Psoas muscle (tissue), 8 donors: ENCODE results near the gene TMEM175. TPM values are rescaled to one million over a fixed set of nuclear protein-coding genes. Genes with fewer than 3 reads are reported as not detected.

Experiments used
- ATAC-seq, 4 donors: fragments of 200-7000 bp; cut with Tn5 transposase; one replicate each; pipeline ENCODE4 v1.9.1; 2020; ENCODE audit warnings: moderate library complexity in 3 of 4, mild to moderate bottlenecking in 2 of 4
- DNase-seq, 2 donors: peaks; one replicate each; pipeline ENCODE4 v3.0.0-alpha.2; 2020
- H3K27ac ChIP-seq: fragments of 200-600 bp; one replicate; pipeline ENCODE4 v1.8.0; 2022
- H3K27me3 ChIP-seq, 3 donors: fragments of 200-600 bp in 1 of 3; one replicate each; pipeline versions ENCODE4 v1.6.1 to v1.8.0; 2013 to 2022; ENCODE audit warnings: low read length in 2 of 3, mild to moderate bottlenecking in 2 of 3, moderate library complexity in 1 of 3; ENCODE audit not compliant: insufficient read depth in 3 of 3
- H3K36me3 ChIP-seq, 2 donors: fragments of 200-600 bp in 1 of 2; one replicate each; pipeline versions ENCODE4 v1.6.1 to v1.8.0; 2013 to 2022; ENCODE audit warnings: low read depth in 1 of 2, mild to moderate bottlenecking in 1 of 2, moderate library complexity in 1 of 2; ENCODE audit not compliant: insufficient read depth in 1 of 2
- H3K4me1 ChIP-seq: fragments of 200-600 bp; one replicate; pipeline ENCODE4 v1.8.0; 2022
- H3K4me3 ChIP-seq: fragments of 200-600 bp; one replicate; pipeline ENCODE4 v1.8.0; 2022; ENCODE audit warnings: mild to moderate bottlenecking
- H3K9me3 ChIP-seq: fragments of 200-600 bp; one replicate; pipeline ENCODE4 v1.8.0; 2022
- WGBS, 3 donors: extraction: QIAGEN DNeasy Blood & Tissue Kit; methylation state at CpG; one replicate each; pipeline versions ENCODE4 v1.1.6 to v1.1.7; 2013; 5-methylcytosine and 5-hydroxymethylcytosine counted together
- intact Hi-C, 2 donors: fragments of 100-400 bp; cut with DNase I; formaldehyde crosslinking; loops; one replicate each; pipeline versions ENCODE4 v1.11.0 to v1.14.2; 2022
- polyA plus RNA-seq, 3 donors: library from polyadenylated mRNA; stranded (reverse); fragments of 200-250 nt; gene quantifications; one replicate each; pipeline ENCODE4 v1.2.3, GENCODE V29; 2013
- total RNA-seq, 4 donors: library from RNA; stranded (reverse); fragmentation: NEBNext Ultra II Directional in 2 of 4; extraction: Animal tissue kit (Norgen Biotek cat#: 25700) in 2 of 4; gene quantifications; one replicate each; pipeline versions ENCODE4 v1.2.1 to v1.2.4, GENCODE V29; 2021 to 2023
- TF ChIP-seq, protein P1 (sequence below): fragments of 200-600 bp; IDR thresholded peaks from one replicate; pipeline ENCODE4 v1.8.0; 2022; ENCODE audit warnings: antibody characterized with exemption
- donor health status: healthy with polysubstance abuse.
- donor health status: DM: no; HTN: no; CAD: no; lungs with moderate emphysema.
- donor health status: Bipolar disorder and iron deficiency.
- donor health status: healthy.
- donor health status: DM: yes; HTN: yes; CAD: no.
- donor health status: DM: no; HTN: no; CAD: no.
- donor health status: DM: no; HTN: no; CAD: no.
- donor health status: DM: yes; HTN: yes; CAD: no.

The TMEM175 gene
- total and polyA plus RNA-seq, 7 donors: 8.7 to 23.9 (median 14.3) TPM

GRCh38 chr4:982291-982690, 50.0 kb downstream of the TMEM175 start:
- no peak for DNase-seq
- WGBS, 3 donors: 92 to 95% (median 94%) methylated on average over 17 of the region's 17 CpGs
- H3K4me1 ChIP-seq: peaks cover 5% of the 10 kb centered on the region
- ATAC-seq: no peak
- H3K27me3 ChIP-seq: no peaks in the 10 kb centered on the region
- no peaks in the 10 kb centered on the region for H3K36me3 ChIP-seq
- intact Hi-C loops: no loop called here
- no peaks in the 10 kb centered on the region for H3K9me3 ChIP-seq
- H3K27ac ChIP-seq: no peak overlapping the region
- TF ChIP-seq, protein P1, sequence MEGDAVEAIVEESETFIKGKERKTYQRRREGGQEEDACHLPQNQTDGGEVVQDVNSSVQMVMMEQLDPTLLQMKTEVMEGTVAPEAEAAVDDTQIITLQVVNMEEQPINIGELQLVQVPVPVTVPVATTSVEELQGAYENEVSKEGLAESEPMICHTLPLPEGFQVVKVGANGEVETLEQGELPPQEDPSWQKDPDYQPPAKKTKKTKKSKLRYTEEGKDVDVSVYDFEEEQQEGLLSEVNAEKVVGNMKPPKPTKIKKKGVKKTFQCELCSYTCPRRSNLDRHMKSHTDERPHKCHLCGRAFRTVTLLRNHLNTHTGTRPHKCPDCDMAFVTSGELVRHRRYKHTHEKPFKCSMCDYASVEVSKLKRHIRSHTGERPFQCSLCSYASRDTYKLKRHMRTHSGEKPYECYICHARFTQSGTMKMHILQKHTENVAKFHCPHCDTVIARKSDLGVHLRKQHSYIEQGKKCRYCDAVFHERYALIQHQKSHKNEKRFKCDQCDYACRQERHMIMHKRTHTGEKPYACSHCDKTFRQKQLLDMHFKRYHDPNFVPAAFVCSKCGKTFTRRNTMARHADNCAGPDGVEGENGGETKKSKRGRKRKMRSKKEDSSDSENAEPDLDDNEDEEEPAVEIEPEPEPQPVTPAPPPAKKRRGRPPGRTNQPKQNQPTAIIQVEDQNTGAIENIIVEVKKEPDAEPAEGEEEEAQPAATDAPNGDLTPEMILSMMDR: no peak
- no peak overlapping the region for H3K4me3 ChIP-seq

DNA sequence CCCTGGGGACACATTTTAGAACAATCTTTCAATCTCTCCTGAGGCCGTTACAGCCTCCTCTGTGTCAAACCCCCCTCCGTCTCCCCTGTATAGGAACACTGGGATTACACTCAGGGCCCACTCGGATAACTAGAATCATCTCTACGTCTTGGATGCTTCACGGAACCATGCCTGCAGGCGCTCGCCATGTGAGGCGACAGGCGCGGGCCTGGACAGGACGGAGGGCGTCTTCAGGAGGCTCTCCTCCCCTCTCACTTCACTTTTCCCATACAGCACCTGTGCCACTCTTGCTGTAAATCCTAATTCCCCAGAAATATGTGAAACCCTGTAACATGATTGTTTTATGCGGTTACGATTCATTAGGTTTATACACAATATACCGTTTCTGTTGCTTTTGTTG, 50.6 kb downstream of the TMEM175 start:
- no peaks in the 10 kb centered on the region for H3K27me3 ChIP-seq
- 93 to 96% (median 96%) methylated on average over 15 of the region's 15 CpGs for WGBS, 3 donors
- H3K9me3 ChIP-seq: no peaks in the 10 kb centered on the region
- H3K4me3 ChIP-seq: no peak overlapping the region
- intact Hi-C loops: no loop called here
- H3K4me1 ChIP-seq: peaks cover 10% of the 10 kb centered on the region
- TF ChIP-seq, protein P1: no peak
- H3K36me3 ChIP-seq: no peaks in the 10 kb centered on the region
- no peak for DNase-seq
- no peak overlapping the region for H3K27ac ChIP-seq
- no peak for ATAC-seq

- intact Hi-C loops: loop anchor here in 1 of 2 donors (5.0 kb wide), 1 partner anchor 242 kb away; no protein-coding TSS in a partner anchor
- Histone ChIP-seq H3K27me3 (no peaks in the 10 kb centered on the region), H3K36me3 (no peaks in the 10 kb centered on the region), H3K9me3 (no peaks in the 10 kb centered on the region), H3K4me3 (peak overlapping the region; percentile 44), H3K27ac (no peak overlapping the region), H3K4me1 (peaks cover 12% of the 10 kb centered on the region)
- 82 to 87% (median 83%) methylated on average over 15 of the region's 15 CpGs for WGBS, 3 donors
- TF ChIP-seq, protein P1: no peak
- DNase-seq: no peak
- no peak for ATAC-seq
Measured at GRCh38 chr4:984336-985054, 52.2 kb downstream of the TMEM175 start.

DNA sequence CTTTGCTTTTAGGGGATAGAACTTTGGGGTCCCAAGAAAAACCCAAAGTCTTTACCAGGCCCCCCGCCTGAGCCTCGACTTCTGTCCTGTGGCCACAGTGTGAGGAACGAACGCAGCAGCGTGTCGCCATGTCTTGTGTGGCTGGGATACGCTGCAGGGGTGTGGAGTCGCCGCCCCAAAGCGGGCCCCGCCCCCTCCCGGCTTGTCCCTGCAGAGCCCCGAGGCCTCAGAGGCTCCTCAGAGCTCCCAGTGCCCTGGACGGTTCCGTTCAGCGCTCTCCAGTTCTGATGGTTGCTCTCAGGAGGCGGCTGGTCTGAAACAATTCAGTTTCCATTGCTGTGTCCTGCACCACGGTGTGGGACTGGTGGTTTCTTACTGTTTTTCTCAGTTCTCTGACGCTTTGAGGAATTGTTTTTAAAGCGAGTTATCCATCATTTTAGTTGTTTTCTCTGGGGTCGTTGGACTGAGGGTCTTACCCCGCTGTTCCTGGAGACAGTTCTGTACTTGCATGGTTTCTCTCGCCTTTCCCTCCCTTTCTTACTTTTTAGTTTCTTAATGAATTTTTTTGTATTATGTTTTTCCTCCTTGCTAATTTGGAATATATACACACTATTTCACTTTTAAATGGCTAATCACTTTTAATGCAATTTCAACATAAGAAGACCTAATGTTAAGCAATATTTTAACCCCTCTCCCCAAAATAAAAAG, 53.0 kb downstream of the TMEM175 start:
- ATAC-seq: peak; percentile 48 to 67 (median 60)

More for the DNA sequence above, 53.0 kb downstream of the TMEM175 start:
- Histone ChIP-seq H3K4me3 (peak overlapping the region; percentile 44), H3K27me3 (no peaks in the 10 kb centered on the region), H3K4me1 (peaks cover 12% of the 10 kb centered on the region), H3K36me3 (peaks cover 0 to 2% of the 10 kb centered on the region in 2 donors), H3K9me3 (no peaks in the 10 kb centered on the region), H3K27ac (no peak overlapping the region)
- peak; percentile 71 to 77 for DNase-seq
- WGBS, 3 donors: 61 to 68% (median 62%) methylated on average over 23 of the region's 23 CpGs
- intact Hi-C loops: loop anchor here in 1 of 2 donors (5.0 kb wide), 1 partner anchor 243 kb away; no protein-coding TSS in a partner anchor
- TF ChIP-seq, protein P1: no peak
